ENCODE data around the gene LRRC71. TPM values are rescaled to one million over a fixed set of nuclear protein-coding genes. Genes with fewer than 3 reads are reported as not detected.
"Not testable (repeated sequence)": the region's sequence is repeated elsewhere in the genome, so short reads cannot be mapped to it uniquely, and the experiment has no call there.

LRRC71 gene
- total and polyA plus RNA-seq, 4 donors = 0.30 to 8.5 (median 6.2) TPM

DNA sequence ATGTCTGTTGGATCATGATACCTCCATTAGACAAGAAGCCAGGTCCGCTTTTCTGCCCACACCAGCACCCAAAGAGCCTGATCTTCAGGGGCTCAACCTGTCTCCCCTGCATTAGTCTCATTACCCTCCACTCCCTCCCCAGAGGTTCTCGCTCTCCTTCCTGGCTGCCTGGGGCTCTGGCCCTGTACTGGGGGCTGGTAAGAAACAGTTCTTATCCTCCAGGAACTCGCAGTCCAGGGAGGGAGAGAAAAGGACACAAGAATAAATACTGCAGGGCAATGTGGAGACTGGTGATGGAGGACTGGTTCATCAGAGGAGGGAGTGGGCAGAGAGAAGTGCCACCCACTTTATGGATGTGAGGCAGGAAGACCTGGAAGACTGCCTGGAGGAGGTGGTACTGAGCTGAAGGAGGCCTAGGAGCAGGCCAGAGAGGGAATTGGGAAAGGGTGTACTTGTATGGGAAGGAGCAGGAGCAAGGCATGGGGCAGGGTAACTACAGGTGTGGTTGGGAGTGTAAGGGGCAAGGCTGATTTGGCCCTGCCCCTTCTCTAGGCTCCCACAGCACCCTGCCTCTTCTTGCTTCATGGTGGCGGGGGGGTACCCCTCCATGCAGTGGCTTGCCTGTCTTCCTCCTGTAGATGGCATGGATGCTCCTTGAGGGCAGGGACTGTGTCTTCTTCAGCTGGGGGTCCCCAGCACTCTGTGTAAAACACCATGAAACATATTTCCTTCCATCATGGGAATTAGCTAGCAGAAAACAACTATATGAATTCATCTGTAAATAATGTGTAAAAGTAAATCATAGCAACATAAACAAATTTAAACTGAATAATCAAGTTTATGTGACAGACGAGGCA is 5.0 kb downstream of the LRRC71 start:
- no peak overlapping the region for H3K27ac ChIP-seq (ENCODE audit: low read depth, low read length)
- peaks cover 2% of the 10 kb centered on the region for H3K36me3 ChIP-seq (ENCODE audit: control insufficient read depth, insufficient read depth, low read length)
- WGBS (ENCODE audit: insufficient coverage) = 71% methylated on average over 2 of the region's 5 CpGs
- no peak overlapping the region for H3K4me3 ChIP-seq (ENCODE audit: low read depth, low read length)
- DNase-seq (ENCODE audit: low read depth in 4 of 6, low spot score in 6 of 6) = no peak
- peaks cover 31% of the 10 kb centered on the region for H3K4me1 ChIP-seq (ENCODE audit: control insufficient read depth, insufficient read depth, low read length)
- peaks cover 89% of the 10 kb centered on the region for H3K27me3 ChIP-seq (ENCODE audit: control insufficient read depth, insufficient read depth, low read length)
- no peaks in the 10 kb centered on the region for H3K9me3 ChIP-seq (ENCODE audit: control insufficient read depth, insufficient read depth, low read length)

DNA sequence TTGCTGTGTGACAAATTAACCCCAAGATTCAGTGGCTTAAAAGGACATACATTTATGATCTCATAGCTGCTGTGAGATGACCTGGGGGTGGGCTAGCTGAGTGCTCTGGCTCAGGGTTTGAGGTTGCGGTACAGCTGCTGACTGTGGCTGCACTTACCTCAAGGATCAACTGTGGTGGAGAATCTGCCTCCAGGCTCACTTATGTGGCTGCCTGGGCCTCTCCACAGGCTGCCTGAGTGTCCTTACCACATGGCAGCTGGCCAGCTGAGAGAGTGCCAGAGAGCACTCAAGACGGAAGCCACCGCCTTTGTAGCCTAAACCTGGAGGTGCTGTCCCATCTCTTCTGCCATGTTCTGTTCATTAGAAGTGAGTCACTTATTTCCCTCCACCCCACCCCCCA is 5.7 kb downstream of the LRRC71 start:
- WGBS (ENCODE audit: insufficient coverage) = 28% methylated on average over 3 of the region's 3 CpGs
- peaks cover 81% of the 10 kb centered on the region for H3K27me3 ChIP-seq (ENCODE audit: control insufficient read depth, insufficient read depth, low read length)
- no peak overlapping the region for H3K27ac ChIP-seq (ENCODE audit: low read depth, low read length)
- peak in 3 of 6 donors; percentile 31 to 54 (median 43) for DNase-seq (ENCODE audit: low read depth in 4 of 6, low spot score in 6 of 6)
- H3K4me3 ChIP-seq (ENCODE audit: low read depth, low read length) = no peak overlapping the region
- H3K9me3 ChIP-seq (ENCODE audit: control insufficient read depth, insufficient read depth, low read length) = no peaks in the 10 kb centered on the region
- H3K4me1 ChIP-seq (ENCODE audit: control insufficient read depth, insufficient read depth, low read length) = peaks cover 33% of the 10 kb centered on the region
- H3K36me3 ChIP-seq (ENCODE audit: control insufficient read depth, insufficient read depth, low read length) = peaks cover 2% of the 10 kb centered on the region

DNA sequence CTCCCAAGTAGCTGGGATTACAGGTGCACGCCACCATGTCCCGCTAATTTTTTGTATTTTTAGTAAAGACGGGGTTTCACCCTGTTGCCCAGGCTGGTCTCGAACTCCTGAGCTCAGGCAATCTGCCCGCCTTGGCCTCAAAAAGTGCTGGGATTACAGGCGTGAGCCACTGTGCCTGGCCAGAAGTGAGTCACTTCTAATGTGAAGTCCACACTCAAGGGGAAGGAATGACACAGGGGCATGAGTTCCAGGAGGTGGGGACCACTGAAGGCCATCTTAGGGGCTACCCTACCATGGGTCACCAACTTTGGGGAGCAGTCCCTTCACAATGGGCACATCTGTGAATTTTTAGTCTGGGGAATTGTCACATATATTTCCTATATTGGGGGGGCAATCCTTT is 6.3 kb downstream of the LRRC71 start:
- not testable (repeated sequence) for H3K27ac ChIP-seq (ENCODE audit: low read depth, low read length); DNase-seq (ENCODE audit: low read depth in 4 of 6, low spot score in 6 of 6); H3K9me3 ChIP-seq (ENCODE audit: control insufficient read depth, insufficient read depth, low read length); H3K4me3 ChIP-seq (ENCODE audit: low read depth, low read length); H3K36me3 ChIP-seq (ENCODE audit: control insufficient read depth, insufficient read depth, low read length)
- 78% methylated on average over 6 of the region's 6 CpGs for WGBS (ENCODE audit: insufficient coverage)
- Histone ChIP-seq H3K27me3 (ENCODE audit: control insufficient read depth, insufficient read depth, low read length) (peaks cover 76% of the 10 kb centered on the region), H3K4me1 (ENCODE audit: control insufficient read depth, insufficient read depth, low read length) (peaks cover 36% of the 10 kb centered on the region)

DNA sequence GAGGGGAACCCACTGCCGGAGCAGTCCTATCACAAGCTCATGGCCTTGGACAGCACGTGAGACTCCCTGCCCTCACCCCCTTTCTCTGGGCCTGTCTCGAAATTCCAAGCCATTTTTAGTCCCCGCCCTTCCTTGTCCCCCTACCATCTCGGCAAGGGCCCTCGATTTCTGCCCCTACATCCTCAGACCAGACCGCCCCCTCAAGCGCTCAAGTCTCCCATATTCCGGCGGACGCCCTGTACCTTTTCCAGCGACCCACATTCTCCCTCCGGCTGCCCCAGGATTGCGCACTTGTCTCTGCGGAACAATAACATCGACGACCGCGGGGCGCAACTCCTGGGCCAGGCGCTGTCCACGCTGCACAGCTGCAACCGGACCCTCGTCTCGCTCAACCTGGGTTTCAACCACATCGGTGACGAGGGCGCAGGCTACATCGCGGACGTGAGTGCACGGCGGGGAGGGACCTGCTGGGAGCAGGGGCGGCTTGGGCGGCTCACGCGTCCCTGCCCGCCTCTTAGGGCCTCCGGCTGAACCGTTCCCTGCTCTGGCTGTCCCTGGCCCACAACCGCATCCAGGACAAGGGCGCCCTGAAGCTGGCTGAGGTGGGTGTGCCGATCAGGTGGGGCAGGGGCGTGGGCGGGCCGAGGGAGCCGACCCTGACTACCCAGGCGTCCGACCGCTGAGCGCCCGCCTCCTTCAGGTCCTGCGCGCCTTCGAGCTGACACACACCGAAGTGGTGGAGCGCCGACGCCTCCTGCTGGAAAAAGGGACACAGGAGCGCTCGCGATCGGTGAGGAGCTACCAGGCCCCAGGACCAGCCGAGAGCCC is 7.0 kb downstream of the LRRC71 start:
- Histone ChIP-seq H3K27me3 (ENCODE audit: control insufficient read depth, insufficient read depth, low read length) (peaks cover 68% of the 10 kb centered on the region), H3K36me3 (ENCODE audit: control insufficient read depth, insufficient read depth, low read length) (peaks cover 8% of the 10 kb centered on the region), H3K4me3 (ENCODE audit: low read depth, low read length) (peak overlapping the region; percentile 22), H3K27ac (ENCODE audit: low read depth, low read length) (no peak overlapping the region), H3K4me1 (ENCODE audit: control insufficient read depth, insufficient read depth, low read length) (peaks cover 43% of the 10 kb centered on the region), H3K9me3 (ENCODE audit: control insufficient read depth, insufficient read depth, low read length) (no peaks in the 10 kb centered on the region)
- 3% methylated on average over 64 of the region's 64 CpGs for WGBS (ENCODE audit: insufficient coverage)
- peak in 3 of 6 donors; percentile 20 to 79 (median 71) for DNase-seq (ENCODE audit: low read depth in 4 of 6, low spot score in 6 of 6)

DNA sequence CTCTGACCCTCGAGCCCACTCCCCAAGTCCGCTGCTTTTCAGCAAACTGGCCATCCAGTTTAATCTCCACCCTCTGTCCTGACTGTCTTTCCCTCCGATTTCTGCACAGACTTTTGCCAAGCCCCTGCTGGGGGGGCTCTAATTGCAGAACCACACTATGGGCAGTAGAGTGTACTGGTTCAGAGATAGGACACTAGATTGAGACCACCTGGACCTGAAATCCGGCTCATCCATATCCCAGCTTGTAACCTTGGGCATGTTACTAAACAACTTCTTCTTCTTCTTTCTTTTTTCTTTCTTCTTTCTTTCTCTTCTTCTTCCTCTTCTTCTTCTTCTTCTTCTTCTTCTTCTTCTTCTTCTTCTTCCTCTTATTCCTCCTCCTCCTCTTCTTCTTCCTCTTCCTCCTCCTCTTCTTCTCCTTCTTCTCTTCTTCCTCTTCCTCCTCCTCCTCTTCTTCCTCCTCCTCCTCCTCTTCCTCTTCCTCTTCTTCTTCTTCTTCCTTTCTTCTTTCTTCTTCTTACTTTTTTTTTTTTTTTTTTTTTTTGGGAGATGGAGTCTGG is 7.7 kb downstream of the LRRC71 start:
- peak in 1 of 6 donors; percentile 5 for DNase-seq (ENCODE audit: low read depth in 4 of 6, low spot score in 6 of 6)
- peaks cover 40% of the 10 kb centered on the region for H3K4me1 ChIP-seq (ENCODE audit: control insufficient read depth, insufficient read depth, low read length)
- peaks cover 61% of the 10 kb centered on the region for H3K27me3 ChIP-seq (ENCODE audit: control insufficient read depth, insufficient read depth, low read length)
- WGBS (ENCODE audit: insufficient coverage) = 17% methylated on average over 3 of the region's 4 CpGs
- H3K36me3 ChIP-seq (ENCODE audit: control insufficient read depth, insufficient read depth, low read length) = peaks cover 8% of the 10 kb centered on the region
- H3K4me3 ChIP-seq (ENCODE audit: low read depth, low read length) = no peak overlapping the region
- no peaks in the 10 kb centered on the region for H3K9me3 ChIP-seq (ENCODE audit: control insufficient read depth, insufficient read depth, low read length)
- no peak overlapping the region for H3K27ac ChIP-seq (ENCODE audit: low read depth, low read length)

DNA sequence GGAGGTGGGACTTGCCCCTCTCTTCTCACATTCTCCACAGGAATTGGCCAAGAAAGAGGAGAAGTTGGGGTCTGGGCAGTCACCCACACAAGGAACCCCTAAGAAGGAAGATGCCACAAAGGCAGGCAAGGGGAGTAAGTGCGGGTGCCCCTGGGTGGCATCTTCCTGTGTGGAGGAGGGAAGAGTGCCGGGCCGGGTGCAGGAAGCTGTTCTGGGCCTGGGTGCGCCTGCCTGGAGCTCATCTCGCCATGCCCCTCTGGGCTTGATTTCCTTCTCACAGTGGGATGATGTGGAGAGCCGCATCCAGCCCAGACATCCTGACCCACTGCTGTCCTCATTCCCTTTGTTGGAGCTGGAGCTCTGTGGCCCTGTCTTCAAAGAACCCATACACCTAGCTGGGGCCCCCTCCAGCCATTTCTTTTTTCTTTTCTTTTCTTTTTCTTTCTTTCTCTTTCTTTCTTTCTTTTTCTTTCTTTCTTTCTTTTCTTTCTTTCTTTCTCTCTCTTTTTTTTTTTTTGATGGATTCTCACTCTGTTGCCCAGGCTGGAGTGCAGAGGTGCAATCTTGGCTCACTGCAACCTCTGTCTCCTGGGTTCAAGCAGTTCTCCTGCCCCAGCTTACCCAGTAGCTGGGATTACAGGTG is 9.3 kb downstream of the LRRC71 start:
- Histone ChIP-seq H3K27ac (ENCODE audit: low read depth, low read length) (no peak overlapping the region), H3K27me3 (ENCODE audit: control insufficient read depth, insufficient read depth, low read length) (peaks cover 45% of the 10 kb centered on the region)

DNA sequence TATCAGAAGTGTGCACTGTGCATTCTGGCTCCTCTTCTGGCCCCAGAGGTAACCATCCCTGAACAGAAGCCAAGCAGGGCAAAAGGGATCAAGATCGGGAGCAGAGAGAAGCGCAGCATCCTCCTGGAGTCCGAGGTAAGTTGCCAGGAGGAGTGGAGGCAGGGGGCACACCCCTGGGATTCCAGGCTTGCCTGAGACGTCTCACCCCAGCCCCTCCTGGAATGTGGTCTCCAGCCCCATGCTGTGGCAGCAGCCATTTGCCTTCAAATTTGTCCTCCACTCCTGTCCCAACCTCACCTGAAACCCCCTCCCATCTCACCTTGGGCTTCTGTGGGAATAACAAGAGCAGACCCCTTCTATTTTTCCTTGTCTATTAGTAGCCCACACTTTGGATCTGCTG is 10.1 kb downstream of the LRRC71 start:
- Histone ChIP-seq H3K27ac (ENCODE audit: low read depth, low read length) (no peak overlapping the region), H3K4me3 (ENCODE audit: low read depth, low read length) (no peak overlapping the region), H3K36me3 (ENCODE audit: control insufficient read depth, insufficient read depth, low read length) (peaks cover 23% of the 10 kb centered on the region), H3K27me3 (ENCODE audit: control insufficient read depth, insufficient read depth, low read length) (peaks cover 38% of the 10 kb centered on the region), H3K9me3 (ENCODE audit: control insufficient read depth, insufficient read depth, low read length) (no peaks in the 10 kb centered on the region), H3K4me1 (ENCODE audit: control insufficient read depth, insufficient read depth, low read length) (peaks cover 29% of the 10 kb centered on the region)
- DNase-seq (ENCODE audit: low read depth in 4 of 6, low spot score in 6 of 6) = no peak
- WGBS (ENCODE audit: insufficient coverage) = 65% methylated on average over 4 of the region's 4 CpGs

More for the DNA sequence above, 9.3 kb downstream of the LRRC71 start:
- no peak for DNase-seq (ENCODE audit: low read depth in 4 of 6, low spot score in 6 of 6)
- 67% methylated on average over 4 of the region's 6 CpGs for WGBS (ENCODE audit: insufficient coverage)
- no peak overlapping the region for H3K4me3 ChIP-seq (ENCODE audit: low read depth, low read length)
- peaks cover 29% of the 10 kb centered on the region for H3K4me1 ChIP-seq (ENCODE audit: control insufficient read depth, insufficient read depth, low read length)
- peaks cover 16% of the 10 kb centered on the region for H3K36me3 ChIP-seq (ENCODE audit: control insufficient read depth, insufficient read depth, low read length)
- H3K9me3 ChIP-seq (ENCODE audit: control insufficient read depth, insufficient read depth, low read length) = no peaks in the 10 kb centered on the region

DNA sequence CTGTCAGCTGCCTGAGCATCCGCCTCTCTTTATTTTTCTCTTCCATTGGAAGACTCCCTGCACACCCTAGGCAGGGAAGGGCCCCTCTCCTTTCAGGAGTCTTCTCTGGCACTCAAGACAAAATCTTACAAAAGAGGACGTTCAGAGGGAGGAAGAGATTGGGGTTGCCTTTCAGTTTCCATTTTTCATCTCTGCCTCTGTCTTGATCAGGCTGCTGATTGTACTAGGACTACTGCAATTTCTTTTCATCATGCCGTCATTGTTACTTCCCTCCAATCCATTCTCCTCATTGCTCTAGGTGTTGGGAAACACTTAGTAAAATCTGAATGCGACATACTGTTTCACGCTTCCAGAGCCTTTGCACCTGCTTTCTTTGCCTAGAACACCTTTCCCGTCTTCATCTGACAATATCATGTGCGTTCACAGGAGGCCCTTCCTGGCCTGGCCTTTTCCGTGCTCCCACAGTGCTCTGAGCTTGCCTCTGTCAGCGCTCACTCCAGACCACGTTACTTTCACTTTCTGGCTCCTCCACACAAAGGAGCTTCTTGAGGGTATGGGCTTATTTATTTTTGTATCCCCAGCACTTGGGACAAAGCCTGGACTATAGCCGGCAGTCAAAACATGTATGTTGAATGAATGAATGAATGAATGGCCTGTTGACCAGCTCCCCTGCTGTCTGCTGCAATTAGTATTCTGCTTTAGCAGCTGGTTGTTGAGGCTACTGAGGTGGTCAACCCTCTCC is 10.9 kb downstream of the LRRC71 start:
- DNase-seq (ENCODE audit: low read depth in 4 of 6, low spot score in 6 of 6) = peak in 2 of 6 donors; percentile 5 to 48
- no peak overlapping the region for H3K27ac ChIP-seq (ENCODE audit: low read depth, low read length)
- H3K4me1 ChIP-seq (ENCODE audit: control insufficient read depth, insufficient read depth, low read length) = peaks cover 29% of the 10 kb centered on the region
- peaks cover 30% of the 10 kb centered on the region for H3K36me3 ChIP-seq (ENCODE audit: control insufficient read depth, insufficient read depth, low read length)
- no peak overlapping the region for H3K4me3 ChIP-seq (ENCODE audit: low read depth, low read length)
- 58% methylated on average over 7 of the region's 11 CpGs for WGBS (ENCODE audit: insufficient coverage)
- no peaks in the 10 kb centered on the region for H3K9me3 ChIP-seq (ENCODE audit: control insufficient read depth, insufficient read depth, low read length)
- peaks cover 33% of the 10 kb centered on the region for H3K27me3 ChIP-seq (ENCODE audit: control insufficient read depth, insufficient read depth, low read length)

Measured in spinal cord (tissue), 10 donors.